Naive B cell (primary cell): ENCODE results near the gene STAP1. TPM values are rescaled to one million over a fixed set of nuclear protein-coding genes. Genes with fewer than 3 reads are reported as not detected.

Experiments
- polyA plus RNA-seq, 6 donors: library from polyadenylated mRNA; unstranded; fragments of 300-500 nt; fragmentation: Illumina TruSeq; gene quantifications; one replicate each; pipeline ENCODE4 v1.2.3, GENCODE V29; 2021; ENCODE audit warnings: low read depth in 6 of 6

Gene STAP1
- polyA plus RNA-seq, 6 donors from 2014 or later = 166 to 237 (median 224) TPM

Other genes with a start within 250 kb of the STAP1 start
- 10 to 100 TPM; 17.6 to 28.1 (median 21.9) TPM for gene CENPC, start 13.2 kb upstream of the STAP1 start, polyA plus RNA-seq
- gene UBA6, start 142.4 kb downstream of the STAP1 start, polyA plus RNA-seq = 10 to 100 TPM; 10.3 to 40.9 (median 26.6) TPM
- under 1 TPM in 1 of 6 donors, not detected in 5; 0.12 TPM for gene GNRHR, start 195.7 kb downstream of the STAP1 start, polyA plus RNA-seq